HepG2 (cell line): ENCODE results near the gene SMARCE1. TPM values are rescaled to one million over a fixed set of nuclear protein-coding genes. Genes with fewer than 3 reads are reported as not detected.

Source experiments
- ATAC-seq: fragments of 200-7000 bp; cut with Tn5 transposase; 3 replicates; pipeline ENCODE4 v1.9.1; 2020; ENCODE audit warnings: mild to moderate bottlenecking, moderate library complexity
- BruUV-seq: library from RNA; stranded (reverse); fragments of 400-500 nt; replicated peaks from 2 replicates; lab custom pipeline; 2021; lab: Mats Ljungman, UMichigan
- CTCF ChIA-PET: fragments of 300-600 bp; formaldehyde crosslinking; extraction: SDS; loops from one replicate; lab custom pipeline; 2021; ENCODE audit warnings: low total read pairs, inconsistent platforms, low intra/inter-chr PET ratio; lab: Yijun Ruan, JAX
- POLR2A ChIA-PET: fragments of 350-600 bp; sonication (Branson Sonifier 250); formaldehyde crosslinking; loops from one replicate; lab custom pipeline; 2020; ENCODE audit warnings: antibody characterized with exemption, inconsistent platforms; lab: Yijun Ruan, JAX
- DNase-seq: peaks from one replicate; pipeline ENCODE4 v3.0.0-alpha.2; 2015; ENCODE audit warnings: low spot score
- FAIRE-seq: peaks from 3 replicates; lab custom pipeline; 2011; peaks lifted over from hg19 to GRCh38; lab: Jason Lieb, UNC
- H2AFZ ChIP-seq: one replicate; pipeline ENCODE4 v1.6.1; 2011; ENCODE audit warnings: low read length, inconsistent platforms
- H3K27ac ChIP-seq: fragments of 300-600 bp; 3 replicates; pipeline ENCODE4 v1.8.0; 2011; ENCODE audit warnings: mixed run types, mild to moderate bottlenecking, mixed read lengths, low read length, inconsistent platforms; ENCODE audit not compliant: insufficient read depth; ENCODE audit errors: extremely low read length
- H3K27me3 ChIP-seq, 2 experiments: fragments of 200-600 bp in 1 of 2; 2 replicates in 1 of 2; 3 replicates in 1 of 2; pipeline versions ENCODE4 v1.6.0 to v1.8.0; 2011; ENCODE audit warnings: low read length in 2 of 2, mild to moderate bottlenecking in 2 of 2, moderate library complexity in 2 of 2, inconsistent platforms in 1 of 2; ENCODE audit not compliant: insufficient read depth in 2 of 2, control insufficient read depth in 1 of 2
- H3K36me3 ChIP-seq, 2 experiments: fragments of 200-600 bp in 1 of 2; replicated peaks in 1 of 2; 2 replicates in 1 of 2; 3 replicates in 1 of 2; pipeline versions ENCODE4 v1.5.1 to v1.8.0; 2011; ENCODE audit warnings: low read length in 2 of 2, inconsistent platforms in 1 of 2; ENCODE audit not compliant: insufficient read depth in 2 of 2, control insufficient read depth in 1 of 2
- H3K4me1 ChIP-seq: 2 replicates; pipeline ENCODE4 v1.5.1; 2012; ENCODE audit warnings: low read length, inconsistent platforms; ENCODE audit not compliant: insufficient read depth
- H3K4me2 ChIP-seq: 2 replicates; pipeline ENCODE4 v1.6.0; 2011; ENCODE audit warnings: low read depth, low read length, inconsistent platforms
- H3K4me3 ChIP-seq, 3 experiments: fragments of 200-600 bp in 1 of 3; sonication (generic), shearing (Covaris generic) in 1 of 3; replicated peaks in 1 of 3; 2 replicates each; pipeline ENCODE4 v1.5.1; 2011 to 2016; ENCODE audit warnings: low read length in 3 of 3, inconsistent platforms in 2 of 3, low read depth in 2 of 3, mild to moderate bottlenecking in 2 of 3, control low read depth in 1 of 3, mixed read lengths in 1 of 3; ENCODE audit not compliant: insufficient read depth in 1 of 3
- H3K79me2 ChIP-seq: one replicate; pipeline ENCODE4 v1.6.1; 2011; ENCODE audit warnings: low read length, inconsistent platforms; ENCODE audit not compliant: insufficient read depth
- H3K9ac ChIP-seq: 2 replicates; pipeline ENCODE4 v1.6.0; 2011; ENCODE audit warnings: mild to moderate bottlenecking, low read depth, low read length, inconsistent platforms; ENCODE audit not compliant: insufficient read depth
- H3K9me3 ChIP-seq: 2 replicates; pipeline ENCODE4 v1.5.1; 2012; ENCODE audit warnings: mild to moderate bottlenecking, low read length
- H4K20me1 ChIP-seq: 2 replicates; pipeline ENCODE4 v1.6.0; 2011; ENCODE audit warnings: inconsistent platforms, mild to moderate bottlenecking, low read length, moderate library complexity; ENCODE audit not compliant: insufficient read depth
- FOXK1 ChIP-seq: sonication (generic); formaldehyde crosslinking; IDR thresholded peaks from 2 replicates; pipeline ENCODE4 v1.4.0; 2020; ENCODE audit warnings: low read depth, missing genetic modification reagents, borderline replicate concordance
- HES4 ChIP-seq: sonication (generic); formaldehyde crosslinking; IDR thresholded peaks from 2 replicates; pipeline ENCODE4 v1.9.0; 2021; ENCODE audit warnings: mild to moderate bottlenecking, missing genetic modification reagents, borderline replicate concordance
- MLLT10 ChIP-seq: sonication (generic); formaldehyde crosslinking; IDR thresholded peaks from 2 replicates; pipeline ENCODE4 v1.4.0; 2020; ENCODE audit warnings: missing genetic modification reagents
- NR2F6 ChIP-seq, 2 experiments: IDR thresholded peaks; 2 replicates each; pipeline ENCODE4 v1.6.1; 2016; ENCODE audit warnings: antibody characterized with exemption in 1 of 2, mild to moderate bottlenecking in 1 of 2
- POLR2G ChIP-seq: fragments of 200-400 bp; formaldehyde crosslinking; IDR thresholded peaks from 2 replicates; pipeline ENCODE4 v1.6.1; 2018; ENCODE audit warnings: mild to moderate bottlenecking, low read depth, low read length, moderate library complexity
- TARDBP ChIP-seq: sonication (generic); formaldehyde crosslinking; IDR thresholded peaks from 2 replicates; pipeline ENCODE4 v1.8.0; 2022; ENCODE audit warnings: mild to moderate bottlenecking, missing genetic modification reagents
- TCF7 ChIP-seq: sonication (generic); IDR thresholded peaks from 2 replicates; pipeline ENCODE4 v1.6.1; 2016; ENCODE audit warnings: antibody characterized with exemption, low read depth
- ZBTB20 ChIP-seq: sonication (generic); formaldehyde crosslinking; IDR thresholded peaks from 2 replicates; pipeline ENCODE4 v1.8.1; 2023; ENCODE audit warnings: missing genetic modification reagents, low read depth, mild to moderate bottlenecking, borderline replicate concordance
- ZNF274 ChIP-seq: sonication (generic); formaldehyde crosslinking; IDR thresholded peaks from 2 replicates; pipeline ENCODE4 v1.5.1; 2020; ENCODE audit warnings: mild to moderate bottlenecking, missing genetic modification reagents
- ZNF460 ChIP-seq: sonication (generic); formaldehyde crosslinking; IDR thresholded peaks from 2 replicates; pipeline ENCODE4 v1.5.1; 2020; ENCODE audit warnings: missing genetic modification reagents, mild to moderate bottlenecking, borderline replicate concordance
- ZNF512 ChIP-seq: sonication (generic); formaldehyde crosslinking; IDR thresholded peaks from 2 replicates; pipeline ENCODE4 v1.4.0; 2020; ENCODE audit warnings: mild to moderate bottlenecking, missing genetic modification reagents
- ZNF557 ChIP-seq: sonication (generic); formaldehyde crosslinking; IDR thresholded peaks from 2 replicates; pipeline ENCODE4 v1.4.0; 2020; ENCODE audit warnings: missing genetic modification reagents
- ZNF816 ChIP-seq: sonication (generic); formaldehyde crosslinking; IDR thresholded peaks from 2 replicates; pipeline ENCODE4 v1.8.0; 2022; ENCODE audit warnings: missing genetic modification reagents, mild to moderate bottlenecking, borderline replicate concordance
- WGBS: methylation state at CpG from one replicate; pipeline ENCODE4 v1.1.6; 2017; ENCODE audit warnings: low lambda C conversion rate; 5-methylcytosine and 5-hydroxymethylcytosine counted together
- in situ Hi-C: cut with HindIII; loops from 2 replicates; pipeline ENCODE4 v1.10.0; 2017; ENCODE audit warnings: low pct_unique_long_range_greater_than_20kb; ENCODE audit not compliant: extremely low pct_ligation_motif_present
- intact Hi-C: fragments of 100-400 bp; cut with micrococcal nuclease; formaldehyde crosslinking; loops from one replicate; pipeline ENCODE4 v1.10.0; 2022; ENCODE audit not compliant: unreplicated experiment
- polyA plus RNA-seq, 8 experiments: library from polyadenylated mRNA; depleted of rRNA in 3 of 8; stranded (reverse) in 7 of 8; unstranded in 1 of 8; fragments of >200 nt; fragmentation: Illumina TruSeq in 4 of 8; extraction: Trizol in 4 of 8; gene quantifications; 2 replicates each; pipeline versions ENCODE4 v1.2.1 to v1.2.3, GENCODE V29; 2011 to 2016; ENCODE audit warnings: low read depth in 4 of 8, missing spikeins in 1 of 8, mixed read lengths in 1 of 8; ENCODE audit not compliant: insufficient read depth in 1 of 8
- total RNA-seq, 5 experiments: library from RNA; depleted of rRNA; stranded (reverse); fragments of >200 nt; fragmentation: Illumina TruSeq; extraction: Trizol; gene quantifications; 2 replicates each; pipeline ENCODE4 v1.2.3, GENCODE V29; 2016; ENCODE audit warnings: low read depth in 1 of 5
- TF ChIP-seq, protein P1 (sequence below): sonication (generic); formaldehyde crosslinking; IDR thresholded peaks from 2 replicates; pipeline ENCODE4 v1.8.0; 2022; ENCODE audit warnings: missing genetic modification reagents, low read depth, mild to moderate bottlenecking, borderline replicate concordance
- TF ChIP-seq, protein P2 (sequence below): sonication (generic); formaldehyde crosslinking; IDR thresholded peaks from 2 replicates; pipeline ENCODE4 v1.9.0; 2021; ENCODE audit warnings: missing genetic modification reagents, borderline replicate concordance

The SMARCE1 gene
- total and polyA plus RNA-seq, 2 of the 13 experiments (the other 11 are each of a cell fraction or from before 2014, with no cell fraction given): 43.5 to 127 TPM

- no peak overlapping the region for H3K4me2 ChIP-seq
- intact Hi-C loops: no loop called here
- no peaks in the 10 kb centered on the region for H4K20me1 ChIP-seq
- no peak overlapping the region for H3K4me3 ChIP-seq
- H2AFZ ChIP-seq: no peak overlapping the region
- no peak for TF ChIP-seq FOXK1 (CRISPR knock-in tag)
- TF ChIP-seq ZNF460: no peak
- TF ChIP-seq HES4: no peak
- no peak for TF ChIP-seq ZBTB20
- H3K79me2 ChIP-seq: no peaks in the 10 kb centered on the region
- no TSS peak for BruUV-seq
- FAIRE-seq (no peak), ATAC-seq (no peak), DNase-seq (no peak)
- no peaks in the 10 kb centered on the region for H3K36me3 ChIP-seq
- H3K9ac ChIP-seq: no peak overlapping the region
- no peak overlapping the region for H3K27ac ChIP-seq
- CTCF ChIA-PET: no interaction called here
- H3K4me1 ChIP-seq: no peaks in the 10 kb centered on the region
- no peaks in the 10 kb centered on the region for H3K9me3 ChIP-seq
- in situ Hi-C loops: no loop called here
- H3K27me3 ChIP-seq: peaks cover 2 to 6% of the 10 kb centered on the region in 2 experiments; a peak in 2 of 5 replicates
- POLR2A ChIA-PET: no interaction called here
- 42% methylated on average over 5 of the region's 5 CpGs for WGBS
These were observed 39.5 kb upstream of the SMARCE1 start for GRCh38 chr17:40687106-40687505.

DNA sequence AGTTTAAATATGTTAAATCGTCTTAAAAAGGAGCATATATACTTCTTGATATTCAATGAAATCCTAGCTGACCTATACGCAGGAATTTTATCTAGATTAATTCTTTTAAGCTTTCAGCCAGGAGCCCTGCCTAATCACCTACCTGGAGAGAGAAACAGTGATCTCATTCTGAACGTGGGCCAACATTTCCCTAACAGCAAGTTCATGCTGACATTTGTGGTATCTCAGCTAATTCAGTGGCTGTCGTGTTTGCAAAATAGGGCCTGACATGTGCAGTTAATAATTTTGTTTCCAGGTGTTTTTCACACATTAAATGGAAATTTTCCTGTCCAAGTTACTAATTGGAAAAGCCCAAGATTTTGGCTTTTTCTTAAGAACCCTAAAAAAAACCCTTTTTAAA lies 38.6 kb upstream of the SMARCE1 start:
- in situ Hi-C loops (no loop called here), intact Hi-C loops (no loop called here)
- DNase-seq (no peak), ATAC-seq (no peak), FAIRE-seq (no peak)
- Histone ChIP-seq H3K79me2 (no peaks in the 10 kb centered on the region), H3K27me3 (peaks cover 2 to 6% of the 10 kb centered on the region in 2 experiments; a peak in 2 of 5 replicates), H3K9me3 (no peaks in the 10 kb centered on the region), H4K20me1 (no peaks in the 10 kb centered on the region), H3K4me1 (no peaks in the 10 kb centered on the region), H2AFZ (no peak overlapping the region), H3K36me3 (no peaks in the 10 kb centered on the region), H3K4me3 (no peak overlapping the region), H3K27ac (no peak overlapping the region), H3K4me2 (no peak overlapping the region), H3K9ac (no peak overlapping the region)
- POLR2A ChIA-PET: no interaction called here
- 23% methylated on average over 4 of the region's 4 CpGs for WGBS
- BruUV-seq: no TSS peak
- CTCF ChIA-PET: no interaction called here
- TF ChIP-seq NR2F6 (IDR thresholded peaks at IDR 0.05) (no peak), NR2F6 (CRISPR knock-in tag; IDR thresholded peaks at IDR 0.05) (no peak), ZNF816 (CRISPR knock-in tag) (no peak), POLR2G (no peak), TARDBP (no peak), MLLT10 (CRISPR knock-in tag) (no peak), TCF7 (no peak), ZNF512 (CRISPR knock-in tag) (no peak), ZNF274 (no peak), ZNF557 (CRISPR knock-in tag) (no peak)
- TF ChIP-seq, protein P1, sequence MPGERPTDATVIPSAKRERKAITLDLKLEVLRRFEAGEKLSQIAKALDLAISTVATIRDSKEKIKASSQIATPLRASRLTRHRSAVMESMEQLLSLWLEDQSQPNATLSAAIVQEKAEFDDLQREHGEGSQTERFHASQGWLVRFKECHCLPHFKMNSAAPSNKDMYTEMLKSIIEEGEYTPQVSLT: no peak
- TF ChIP-seq, protein P2, sequence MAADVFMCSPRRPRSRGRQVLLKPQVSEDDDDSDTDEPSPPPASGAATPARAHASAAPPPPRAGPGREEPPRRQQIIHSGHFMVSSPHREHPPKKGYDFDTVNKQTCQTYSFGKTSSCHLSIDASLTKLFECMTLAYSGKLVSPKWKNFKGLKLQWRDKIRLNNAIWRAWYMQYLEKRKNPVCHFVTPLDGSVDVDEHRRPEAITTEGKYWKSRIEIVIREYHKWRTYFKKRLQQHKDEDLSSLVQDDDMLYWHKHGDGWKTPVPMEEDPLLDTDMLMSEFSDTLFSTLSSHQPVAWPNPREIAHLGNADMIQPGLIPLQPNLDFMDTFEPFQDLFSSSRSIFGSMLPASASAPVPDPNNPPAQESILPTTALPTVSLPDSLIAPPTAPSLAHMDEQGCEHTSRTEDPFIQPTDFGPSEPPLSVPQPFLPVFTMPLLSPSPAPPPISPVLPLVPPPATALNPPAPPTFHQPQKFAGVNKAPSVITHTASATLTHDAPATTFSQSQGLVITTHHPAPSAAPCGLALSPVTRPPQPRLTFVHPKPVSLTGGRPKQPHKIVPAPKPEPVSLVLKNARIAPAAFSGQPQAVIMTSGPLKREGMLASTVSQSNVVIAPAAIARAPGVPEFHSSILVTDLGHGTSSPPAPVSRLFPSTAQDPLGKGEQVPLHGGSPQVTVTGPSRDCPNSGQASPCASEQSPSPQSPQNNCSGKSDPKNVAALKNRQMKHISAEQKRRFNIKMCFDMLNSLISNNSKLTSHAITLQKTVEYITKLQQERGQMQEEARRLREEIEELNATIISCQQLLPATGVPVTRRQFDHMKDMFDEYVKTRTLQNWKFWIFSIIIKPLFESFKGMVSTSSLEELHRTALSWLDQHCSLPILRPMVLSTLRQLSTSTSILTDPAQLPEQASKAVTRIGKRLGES (CRISPR knock-in tag): no peak
